Stimulated activated CD4-positive, alpha-beta T cell treated with anti-CD3 and anti-CD28 coated beads, TNF-alpha, amount 100 ng/mL, for 4 hours (primary cell): ENCODE results near the gene AHCTF1.

ENCODE experiments used
- DNase-seq, 3 experiments: peaks; one replicate each; pipeline ENCODE4 v3.0.0-alpha.2; 2020; ENCODE audit warnings: low read depth in 3 of 3

AHCTF1 gene, protein sequence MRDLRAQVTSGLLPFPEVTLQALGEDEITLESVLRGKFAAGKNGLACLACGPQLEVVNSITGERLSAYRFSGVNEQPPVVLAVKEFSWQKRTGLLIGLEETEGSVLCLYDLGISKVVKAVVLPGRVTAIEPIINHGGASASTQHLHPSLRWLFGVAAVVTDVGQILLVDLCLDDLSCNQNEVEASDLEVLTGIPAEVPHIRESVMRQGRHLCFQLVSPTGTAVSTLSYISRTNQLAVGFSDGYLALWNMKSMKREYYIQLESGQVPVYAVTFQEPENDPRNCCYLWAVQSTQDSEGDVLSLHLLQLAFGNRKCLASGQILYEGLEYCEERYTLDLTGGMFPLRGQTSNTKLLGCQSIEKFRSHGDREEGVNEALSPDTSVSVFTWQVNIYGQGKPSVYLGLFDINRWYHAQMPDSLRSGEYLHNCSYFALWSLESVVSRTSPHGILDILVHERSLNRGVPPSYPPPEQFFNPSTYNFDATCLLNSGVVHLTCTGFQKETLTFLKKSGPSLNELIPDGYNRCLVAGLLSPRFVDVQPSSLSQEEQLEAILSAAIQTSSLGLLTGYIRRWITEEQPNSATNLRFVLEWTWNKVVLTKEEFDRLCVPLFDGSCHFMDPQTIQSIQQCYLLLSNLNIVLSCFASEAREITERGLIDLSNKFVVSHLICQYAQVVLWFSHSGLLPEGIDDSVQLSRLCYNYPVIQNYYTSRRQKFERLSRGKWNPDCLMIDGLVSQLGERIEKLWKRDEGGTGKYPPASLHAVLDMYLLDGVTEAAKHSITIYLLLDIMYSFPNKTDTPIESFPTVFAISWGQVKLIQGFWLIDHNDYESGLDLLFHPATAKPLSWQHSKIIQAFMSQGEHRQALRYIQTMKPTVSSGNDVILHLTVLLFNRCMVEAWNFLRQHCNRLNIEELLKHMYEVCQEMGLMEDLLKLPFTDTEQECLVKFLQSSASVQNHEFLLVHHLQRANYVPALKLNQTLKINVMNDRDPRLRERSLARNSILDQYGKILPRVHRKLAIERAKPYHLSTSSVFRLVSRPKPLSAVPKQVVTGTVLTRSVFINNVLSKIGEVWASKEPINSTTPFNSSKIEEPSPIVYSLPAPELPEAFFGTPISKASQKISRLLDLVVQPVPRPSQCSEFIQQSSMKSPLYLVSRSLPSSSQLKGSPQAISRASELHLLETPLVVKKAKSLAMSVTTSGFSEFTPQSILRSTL (N-terminal part only)

DNA sequence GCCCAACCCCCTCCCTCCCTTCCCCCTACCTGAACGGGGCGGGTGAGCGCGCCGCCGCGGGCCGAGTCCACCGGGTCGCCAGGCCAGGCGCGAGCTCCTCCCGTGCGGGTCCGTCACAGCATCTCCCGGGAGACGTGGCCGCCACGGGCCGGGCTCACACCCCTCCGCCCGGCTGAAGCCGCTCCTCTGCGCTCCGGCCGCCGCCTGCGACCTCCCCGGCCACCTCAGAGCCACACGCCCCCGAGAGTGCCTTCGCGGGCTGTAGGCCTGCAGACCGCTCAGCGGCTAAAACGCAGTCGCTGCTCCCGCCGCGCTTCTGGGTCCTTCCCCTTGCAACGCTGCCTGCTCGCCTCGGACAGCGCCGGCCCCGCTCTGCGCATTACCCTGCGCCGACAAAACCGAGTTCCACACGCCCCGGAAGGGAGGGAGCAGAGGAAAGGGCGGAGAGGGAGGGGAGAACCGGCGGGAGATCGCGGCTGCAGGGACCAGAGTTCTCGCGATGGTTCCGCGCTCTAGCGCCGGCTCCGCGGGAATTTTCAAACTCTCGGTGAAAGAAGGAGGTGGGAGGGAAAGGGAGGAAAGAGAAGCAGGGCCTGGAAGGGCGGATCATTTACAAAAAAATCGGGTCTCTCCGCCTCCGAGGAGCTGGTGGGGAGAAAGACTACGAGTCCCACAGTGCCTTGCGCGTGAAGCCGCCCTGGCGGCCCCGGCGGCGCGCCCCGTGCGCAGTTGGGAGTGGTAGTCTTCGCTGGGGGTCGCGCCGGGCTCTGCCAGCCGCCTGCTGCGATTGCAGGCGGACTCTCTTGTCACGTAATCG lies at the start of gene AHCTF1:
AHCTF1 (minus strand) TSS at position 400 of the 817 bp plus-strand sequence. CDS start 13,578 bp downstream, outside the sequence.
- DNase-seq, result peak; percentile 82 to 92 (median 90)

DNA sequence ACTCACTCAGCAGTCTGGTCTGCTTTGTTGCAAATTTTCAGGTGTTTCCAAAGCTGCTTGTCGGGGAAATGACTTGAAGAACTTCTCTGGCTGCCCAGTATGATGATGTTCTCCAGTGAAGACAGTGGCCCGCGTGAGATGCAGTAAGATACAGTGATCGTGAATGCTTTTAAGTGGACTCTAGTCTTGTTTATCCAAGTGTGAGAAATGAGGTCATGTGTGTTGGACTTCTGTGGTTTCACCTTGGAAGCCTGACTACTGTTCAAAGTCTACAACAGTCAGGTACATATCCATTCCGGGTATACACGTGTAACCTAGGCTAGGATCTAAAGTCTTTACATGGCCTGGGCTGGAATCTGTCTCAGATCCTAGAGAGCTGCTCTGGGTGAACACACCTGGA lies 47.0 kb upstream of the AHCTF1 start:
- no peak for DNase-seq

DNA sequence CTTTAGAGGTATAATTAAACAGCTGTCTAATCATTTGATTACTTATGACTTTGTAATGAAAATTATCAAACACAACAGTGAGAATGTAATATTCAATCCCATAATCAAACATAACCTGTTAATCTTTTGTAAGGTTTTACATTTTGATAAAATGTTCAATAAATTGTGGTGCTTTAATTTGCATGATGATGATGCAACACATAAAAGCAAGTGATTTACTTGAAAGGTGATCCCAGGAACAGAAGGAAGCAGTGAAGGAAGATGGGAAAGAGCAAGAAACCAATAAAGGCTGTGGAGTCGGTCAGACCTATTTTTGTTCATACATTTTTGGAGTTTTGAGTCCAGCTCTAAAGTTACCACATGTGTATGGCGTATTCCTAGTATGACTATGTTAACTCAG lies 46.5 kb upstream of the AHCTF1 start:
- DNase-seq, result no peak

DNA sequence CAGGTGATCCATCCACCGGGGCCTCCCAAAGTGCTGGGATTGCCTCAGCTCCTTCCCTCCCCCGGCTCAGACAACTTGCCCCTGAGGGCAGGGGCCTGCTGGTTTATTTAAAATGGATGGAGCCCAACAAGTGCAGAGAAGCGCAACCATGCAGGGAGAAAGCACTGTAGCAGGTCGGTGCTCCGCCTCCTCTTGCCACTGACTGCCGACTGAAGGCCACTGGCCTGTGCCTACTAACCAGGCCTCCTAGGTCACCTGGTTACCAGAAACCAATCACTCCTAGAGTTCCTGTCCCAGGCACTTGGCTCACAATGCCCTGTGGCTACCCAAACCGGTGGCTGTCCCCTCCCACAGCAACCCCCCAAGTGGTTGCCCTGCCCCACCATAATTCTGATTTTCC lies 40.2 kb upstream of the AHCTF1 start:
- no peak for DNase-seq

DNA sequence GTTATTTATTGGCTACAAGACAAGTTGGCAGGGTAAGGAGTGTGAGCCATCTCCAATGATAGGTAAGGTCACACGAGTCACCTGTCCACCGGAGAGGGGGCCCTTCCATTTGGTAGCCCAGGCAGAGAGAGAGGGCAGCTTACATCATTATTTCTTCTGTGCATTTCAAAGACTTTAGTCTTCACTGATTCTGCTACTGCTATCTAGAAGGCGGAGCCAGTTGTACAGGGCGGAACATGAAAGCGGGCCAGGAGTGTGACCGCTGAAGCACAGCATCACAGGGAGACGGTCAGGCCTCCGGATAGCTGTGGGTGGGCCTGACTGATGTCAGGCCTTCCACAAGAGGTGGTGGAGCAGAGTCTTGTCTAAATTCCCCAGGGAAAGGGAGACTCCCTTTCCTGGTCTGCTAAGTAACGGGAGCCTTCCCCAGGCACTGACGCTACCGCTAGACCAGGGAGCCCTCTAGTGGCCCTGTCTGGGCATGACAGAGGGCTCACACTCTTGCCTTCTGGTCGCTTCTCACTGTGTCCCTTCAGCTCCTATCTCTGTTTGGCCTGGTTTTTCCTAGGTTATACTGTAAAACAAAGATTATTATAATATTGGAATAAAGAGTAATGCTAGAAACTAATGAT lies 39.5 kb upstream of the AHCTF1 start:
- DNase-seq, result peak in 2 of 3 experiments; percentile 16 to 18

DNA sequence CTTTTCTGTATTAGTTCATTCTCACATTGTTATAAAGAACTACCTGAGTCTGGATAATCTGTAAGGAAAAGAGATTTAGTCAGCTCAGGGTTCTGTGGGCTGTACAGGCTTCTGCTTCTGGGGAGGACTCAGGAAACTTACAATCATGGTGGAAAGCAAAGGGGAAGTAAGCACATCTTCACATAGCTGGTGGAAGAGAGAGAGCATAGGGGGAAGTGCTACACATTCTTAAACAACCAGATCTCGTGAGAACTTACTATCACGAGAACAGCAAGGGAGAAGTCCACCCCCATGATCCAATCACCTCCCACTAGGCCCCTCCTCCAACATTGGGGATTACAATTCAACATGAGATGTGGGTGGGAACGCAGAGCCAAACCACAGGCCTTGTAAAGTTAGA lies 37.9 kb upstream of the AHCTF1 start:
- no peak for DNase-seq

DNA sequence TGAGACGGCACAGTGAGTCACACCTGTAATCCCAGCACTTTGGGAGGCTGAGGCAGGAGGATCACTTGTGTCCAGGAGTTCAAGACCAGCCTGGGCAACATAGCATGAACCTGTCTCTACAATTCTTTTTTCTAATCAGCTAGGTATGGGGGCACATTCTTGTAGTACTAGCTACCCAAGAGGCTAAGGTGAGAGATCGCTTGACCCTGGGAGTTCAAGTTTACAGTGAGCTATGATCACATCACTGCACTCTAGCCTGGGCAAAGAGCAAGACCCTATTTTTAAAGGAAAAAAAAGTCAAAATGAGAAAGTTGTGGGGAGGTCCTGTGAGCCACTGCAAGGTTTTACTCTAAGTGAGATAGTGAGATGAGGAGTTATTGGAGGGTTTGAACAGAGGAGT lies 34.8 kb upstream of the AHCTF1 start:
- no peak for DNase-seq

DNA sequence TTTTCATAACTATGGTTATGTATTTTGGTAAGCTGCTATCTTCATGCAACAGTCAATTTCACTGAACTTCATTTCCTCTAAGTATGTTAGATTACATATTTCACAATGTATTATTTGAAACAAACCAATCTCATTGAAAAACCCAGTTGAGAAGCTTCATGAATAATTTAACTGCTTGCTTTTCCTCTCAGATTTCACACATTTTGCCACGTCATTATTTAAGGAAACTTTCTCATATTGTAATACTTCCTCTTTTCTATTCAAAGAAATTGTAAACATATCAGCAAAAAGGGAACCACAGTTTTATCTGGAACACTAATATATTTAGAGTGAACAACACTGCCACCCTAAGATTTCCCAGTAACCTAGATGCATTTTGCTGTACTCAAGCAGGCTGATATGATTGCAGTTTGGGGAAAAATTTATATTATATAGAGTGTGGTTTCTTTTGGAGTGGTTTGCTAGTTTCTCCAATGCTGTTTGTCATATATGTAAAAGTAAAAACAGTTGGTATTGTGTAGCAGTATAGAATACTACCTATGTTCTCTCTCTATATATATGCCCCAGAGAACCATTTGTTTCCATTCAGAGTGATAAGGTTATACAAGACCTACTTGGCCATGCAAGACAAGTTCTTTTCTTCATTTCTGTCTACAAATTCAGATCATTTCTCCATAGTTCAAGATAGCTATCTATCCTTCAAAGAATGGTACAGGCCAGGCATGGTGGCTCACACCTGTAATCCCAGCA lies 28.4 kb upstream of the AHCTF1 start:
- DNase-seq, result no peak

DNA sequence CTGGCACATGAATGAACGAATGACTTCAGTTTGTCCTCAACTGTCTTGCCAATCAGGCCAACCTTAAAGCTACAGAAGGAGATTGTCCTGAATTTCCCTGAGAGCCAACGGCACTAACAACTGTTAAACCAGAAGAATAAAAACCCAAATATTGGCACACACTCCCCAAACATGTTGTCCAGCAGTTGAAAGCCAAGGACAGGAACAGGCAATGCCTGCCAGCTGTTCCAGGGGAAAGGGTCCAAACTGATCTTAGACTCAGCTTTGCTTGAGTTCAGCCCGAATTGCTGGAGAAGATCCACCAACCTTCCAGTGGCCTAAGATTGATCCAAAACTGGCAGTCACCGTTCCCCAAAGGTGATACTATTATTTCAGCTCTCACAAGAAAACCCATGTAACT lies 22.4 kb upstream of the AHCTF1 start:
- DNase-seq, result no peak

DNA sequence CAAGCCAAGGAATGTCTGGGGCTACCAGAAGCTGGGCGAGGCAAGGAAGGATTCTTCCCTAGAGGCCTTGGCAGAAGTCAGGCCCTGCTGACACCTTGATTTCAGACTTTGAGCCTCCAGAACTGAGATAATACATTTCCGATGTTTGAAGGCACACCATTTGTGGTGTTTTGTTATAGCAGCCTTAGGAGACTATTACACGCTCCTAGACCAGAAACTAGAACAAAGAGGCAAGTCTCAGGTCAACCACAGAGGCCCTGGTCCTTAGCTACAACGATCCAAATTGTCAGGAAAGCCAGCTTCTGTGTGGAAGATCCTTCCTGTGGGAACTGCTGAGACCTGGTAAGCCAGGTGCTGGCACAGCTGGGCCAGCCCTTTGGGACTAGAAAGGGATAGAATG lies 19.7 kb upstream of the AHCTF1 start:
- DNase-seq, result no peak

DNA sequence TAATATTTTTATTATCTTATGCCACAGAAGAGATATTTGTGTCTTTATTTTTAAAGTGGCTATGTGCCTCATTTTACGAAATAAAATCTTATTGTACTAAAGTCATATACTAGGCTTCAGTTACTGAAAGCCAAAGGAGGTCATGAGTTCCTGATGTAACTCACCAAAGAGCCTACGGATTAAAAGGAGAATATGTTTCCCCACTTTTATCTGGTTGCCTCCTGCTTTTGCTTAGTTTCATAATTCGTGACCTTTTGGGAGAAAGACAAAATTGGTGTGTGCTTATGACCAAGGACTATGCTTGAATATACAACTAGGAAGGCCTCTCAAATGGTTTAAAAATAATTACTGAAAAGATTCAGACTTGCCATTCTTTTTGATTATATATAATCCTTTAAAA lies 18.2 kb upstream of the AHCTF1 start:
- no peak for DNase-seq

DNA sequence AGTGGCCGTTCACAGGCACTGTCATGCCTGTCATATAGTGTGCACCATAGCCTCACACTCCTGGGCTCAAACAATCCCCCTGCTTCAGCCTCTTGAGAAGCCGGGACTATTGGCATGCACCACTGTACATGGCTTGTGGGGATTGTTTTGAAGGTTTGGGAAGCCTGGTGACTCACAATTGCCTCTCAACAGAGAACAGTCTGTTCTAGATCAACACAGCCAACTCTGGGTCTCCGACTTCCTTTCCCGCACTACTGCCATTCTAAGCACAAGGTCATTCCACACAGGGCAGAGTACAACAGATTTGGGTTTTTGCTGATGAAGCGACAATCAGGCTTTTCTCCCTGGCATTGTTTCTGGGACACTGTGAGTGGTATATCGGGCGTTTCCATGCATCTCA lies 15.5 kb upstream of the AHCTF1 start:
- no peak for DNase-seq

DNA sequence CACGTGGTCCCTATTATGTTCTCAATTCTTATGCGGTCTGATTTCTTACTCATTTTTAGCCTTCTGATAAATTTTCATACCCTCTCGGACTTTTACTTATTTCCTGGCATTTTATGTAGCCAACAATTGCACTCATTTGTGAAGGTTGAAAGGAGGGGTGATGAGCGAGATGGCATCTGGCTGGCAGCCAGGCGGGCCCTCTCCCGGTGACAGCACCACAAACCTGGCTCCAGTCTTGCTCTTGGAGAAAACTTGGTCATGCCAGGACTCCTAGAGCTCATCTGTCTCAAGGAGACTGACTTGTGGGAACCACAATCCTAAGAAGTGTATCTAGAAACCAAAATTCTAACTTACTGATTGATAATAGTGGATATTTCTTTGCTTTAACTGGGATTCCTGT lies 14.6 kb upstream of the AHCTF1 start:
- no peak for DNase-seq

DNA sequence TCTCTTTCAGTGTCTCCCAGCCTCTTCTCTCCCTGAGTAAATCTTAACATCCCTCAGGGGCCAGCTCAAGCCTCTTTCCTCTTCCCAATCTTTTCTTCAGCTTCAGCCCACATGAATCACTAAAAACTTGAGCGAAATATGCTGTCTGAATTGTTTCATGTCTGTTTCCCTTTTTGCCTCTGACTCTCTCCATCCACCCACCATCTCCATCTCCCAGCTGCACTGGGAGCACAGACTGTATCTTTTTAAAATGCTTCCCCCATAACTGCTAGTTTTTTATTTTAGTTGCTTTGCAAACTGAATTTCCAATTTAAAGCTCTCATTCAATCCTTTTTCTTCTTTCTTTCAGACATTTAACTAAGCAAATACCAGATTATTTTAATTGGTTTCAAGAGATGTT lies 3.0 kb upstream of the AHCTF1 start:
- no peak for DNase-seq

DNA sequence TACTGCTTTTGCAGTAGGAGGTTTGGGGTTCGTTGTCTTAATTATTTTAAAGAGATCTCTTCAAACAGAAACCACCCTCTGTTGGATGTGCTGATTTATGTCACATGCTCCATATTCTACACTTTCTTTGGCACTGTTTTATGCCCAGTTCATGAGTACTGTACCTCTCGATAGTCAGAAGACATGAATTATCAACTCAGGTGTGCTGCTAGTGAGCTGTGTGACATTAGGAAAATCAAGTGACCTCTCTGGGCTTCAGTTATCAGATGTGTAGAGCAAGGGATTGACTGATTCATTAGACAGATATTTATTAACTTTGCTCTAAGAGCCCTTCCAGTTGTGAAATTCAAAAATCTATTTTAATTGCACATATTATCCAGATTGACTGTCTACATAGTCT lies 2.1 kb upstream of the AHCTF1 start:
- DNase-seq, result no peak

DNA sequence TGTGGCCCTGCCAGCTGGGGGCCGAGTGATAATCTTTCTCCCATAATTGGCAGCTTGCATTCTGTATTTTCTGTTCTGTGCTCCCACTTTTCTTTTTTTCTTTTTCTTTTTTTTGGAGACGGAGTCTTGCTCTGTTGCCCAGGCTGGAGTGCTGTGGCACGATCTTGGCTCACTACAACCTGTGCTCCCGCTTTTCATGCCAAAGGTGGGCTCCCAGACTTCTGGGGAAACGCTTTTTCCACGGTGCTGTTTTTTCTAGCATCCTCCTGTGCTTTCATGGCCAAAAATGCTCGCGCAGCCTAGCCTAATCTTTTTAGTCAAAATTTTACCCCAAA lies 585 bp upstream of the AHCTF1 start:
- no peak for DNase-seq

DNA sequence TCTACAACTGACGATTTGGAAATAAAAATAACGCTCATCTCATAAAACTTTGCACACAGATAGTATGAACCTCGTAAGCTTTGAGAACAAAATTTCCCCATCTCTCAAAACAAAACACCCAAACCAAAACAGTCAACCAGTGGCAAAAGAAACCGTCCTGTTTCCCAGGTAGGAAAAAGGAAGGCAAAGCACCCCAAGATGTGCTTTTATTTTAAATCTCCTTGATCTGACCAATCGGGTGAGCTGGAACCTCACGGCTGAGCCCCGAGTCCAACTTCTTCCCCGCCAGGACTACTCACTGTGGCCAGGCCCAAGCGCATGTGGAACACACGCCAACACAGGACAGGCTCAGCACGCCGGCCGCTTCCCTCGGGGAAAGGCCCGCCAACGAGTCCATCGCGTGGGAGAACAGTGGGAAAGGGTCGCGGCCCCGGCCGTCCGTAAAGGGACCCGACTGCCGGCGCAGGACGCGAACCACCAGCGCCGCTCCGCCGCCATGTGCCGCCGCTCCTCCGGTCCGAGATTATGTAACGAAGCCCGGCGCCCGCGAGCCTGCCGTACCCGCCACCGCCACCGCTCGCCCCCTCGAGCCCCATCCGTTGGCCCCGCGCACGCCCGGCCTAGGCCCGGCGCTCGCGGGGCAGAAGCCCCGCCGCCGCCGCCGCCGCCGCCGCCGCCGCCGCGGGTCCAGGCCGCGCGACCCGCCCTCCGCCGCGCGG lies 759 bp downstream of the AHCTF1 start:
- peak in 2 of 3 experiments; percentile 18 to 21 for DNase-seq

DNA sequence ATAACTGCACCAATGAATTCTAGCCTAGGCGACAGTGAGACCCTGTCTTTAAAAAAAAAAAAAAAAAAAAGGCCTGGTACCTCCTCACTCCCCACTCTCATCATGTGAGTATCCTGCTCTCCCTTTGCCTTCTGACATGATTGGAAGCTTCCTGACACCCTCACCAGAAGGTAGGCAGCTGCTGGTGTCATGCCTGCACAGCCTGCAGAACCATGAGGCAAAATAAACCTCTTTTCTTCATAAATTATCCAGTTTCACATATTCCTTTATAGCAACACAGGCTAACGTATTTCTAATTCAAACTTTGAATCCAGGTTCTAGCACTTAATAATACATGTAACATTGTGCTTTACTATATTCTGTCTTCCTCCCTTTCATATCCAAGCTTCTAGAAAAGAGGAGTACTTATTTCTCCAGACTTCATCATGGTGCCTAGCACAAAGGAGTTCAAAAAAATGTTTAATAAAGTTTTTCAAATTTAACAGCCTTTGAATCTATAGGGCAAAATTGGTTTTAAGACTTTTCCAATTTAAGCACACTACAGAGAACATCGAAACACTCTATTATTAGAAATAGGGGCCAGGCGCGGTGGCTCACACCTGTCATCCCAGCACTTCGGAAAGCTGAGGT lies 5.6 kb downstream of the AHCTF1 start:
- no peak for DNase-seq

DNA sequence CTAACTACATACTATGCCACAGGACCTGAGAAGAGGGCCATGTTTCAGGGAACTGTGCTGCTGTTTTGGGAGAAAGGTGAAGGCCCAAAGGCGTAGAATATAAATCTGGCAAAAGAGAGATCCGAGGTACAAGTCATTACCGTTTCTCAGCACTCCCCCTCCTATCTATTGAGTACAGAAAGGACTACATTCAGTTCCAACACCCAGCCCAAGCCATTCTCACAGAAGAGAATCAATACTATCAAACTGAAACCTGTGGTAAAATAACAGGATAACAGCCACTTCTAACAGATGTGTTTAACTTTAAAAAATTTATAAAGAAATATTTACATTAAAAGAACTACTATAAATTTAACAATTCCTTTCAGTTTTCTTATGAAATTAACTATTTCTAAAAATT lies 7.8 kb downstream of the AHCTF1 start:
- DNase-seq, result no peak
